HepG2 (cell line): ENCODE measurements around the gene CCDC148. TPM values are rescaled to one million over a fixed set of nuclear protein-coding genes. Genes with fewer than 3 reads are reported as not detected.

Source experiments
- FOXP1 ChIP-seq, 2 experiments: fragments of 450-650 bp in 1 of 2; IDR thresholded peaks; 2 replicates each; pipeline ENCODE4 v1.6.1; 2017 to 2018; ENCODE audit warnings: antibody characterized with exemption in 1 of 2
- HNF4A ChIP-seq: sonication (generic); formaldehyde crosslinking; IDR thresholded peaks from 2 replicates; pipeline ENCODE4 v1.4.0; 2020; ENCODE audit warnings: missing genetic modification reagents
- KAT8 ChIP-seq: IDR thresholded peaks from 2 replicates; pipeline ENCODE4 v1.6.1; 2016; ENCODE audit warnings: missing genetic modification reagents, missing compliant biosample characterization
- KDM6A ChIP-seq: IDR thresholded peaks from 2 replicates; pipeline ENCODE4 v1.6.1; 2016; ENCODE audit warnings: low read depth
- MLX ChIP-seq: IDR thresholded peaks from 2 replicates; pipeline ENCODE4 v1.6.1; 2016
- NR2C2 ChIP-seq: sonication (generic); formaldehyde crosslinking; IDR thresholded peaks from 2 replicates; pipeline ENCODE4 v1.4.0; 2020; ENCODE audit warnings: missing genetic modification reagents, mild to moderate bottlenecking, moderate library complexity, borderline replicate concordance
- REPIN1 ChIP-seq: sonication (generic); formaldehyde crosslinking; IDR thresholded peaks from 2 replicates; pipeline ENCODE4 v1.8.0; 2022; ENCODE audit warnings: missing genetic modification reagents, low read depth, mild to moderate bottlenecking, borderline replicate concordance
- TEAD3 ChIP-seq: optimal IDR thresholded peaks from 2 replicates; pipeline ENCODE3; 2016; ENCODE audit warnings: borderline replicate concordance
- ZBTB38 ChIP-seq: sonication (generic); formaldehyde crosslinking; IDR thresholded peaks from 2 replicates; pipeline ENCODE4 v1.5.1; 2020; ENCODE audit warnings: mild to moderate bottlenecking, missing genetic modification reagents
- ZEB1 ChIP-seq: IDR thresholded peaks from 2 replicates; pipeline ENCODE4 v1.6.1; 2012; ENCODE audit warnings: mild to moderate bottlenecking, low read depth, inconsistent platforms; ENCODE audit not compliant: insufficient replicate concordance
- ZFP36L2 ChIP-seq: sonication (generic); formaldehyde crosslinking; IDR thresholded peaks from 2 replicates; pipeline ENCODE4 v1.4.0; 2020; ENCODE audit warnings: missing genetic modification reagents
- ZNF124 ChIP-seq: sonication (generic); formaldehyde crosslinking; IDR thresholded peaks from 2 replicates; pipeline ENCODE4 v1.4.0; 2020; ENCODE audit warnings: missing genetic modification reagents
- ZNF160 ChIP-seq: sonication (generic); formaldehyde crosslinking; IDR thresholded peaks from 2 replicates; pipeline ENCODE4 v1.8.0; 2022; ENCODE audit warnings: mild to moderate bottlenecking, inconsistent platforms, missing genetic modification reagents
- ZNF33B ChIP-seq: sonication (generic); formaldehyde crosslinking; IDR thresholded peaks from 2 replicates; pipeline ENCODE4 v1.5.1; 2020; ENCODE audit warnings: mild to moderate bottlenecking, missing genetic modification reagents
- ZNF709 ChIP-seq: sonication (generic); formaldehyde crosslinking; IDR thresholded peaks from 2 replicates; pipeline ENCODE4 v1.5.0; 2020; ENCODE audit warnings: mild to moderate bottlenecking, missing genetic modification reagents
- ZSCAN22 ChIP-seq: sonication (generic); formaldehyde crosslinking; IDR thresholded peaks from 2 replicates; pipeline ENCODE4 v1.4.0; 2020; ENCODE audit warnings: mild to moderate bottlenecking, missing genetic modification reagents
- polyA plus RNA-seq, 8 experiments: library from polyadenylated mRNA; depleted of rRNA in 3 of 8; stranded (reverse) in 7 of 8; unstranded in 1 of 8; fragments of >200 nt; fragmentation: Illumina TruSeq in 4 of 8; extraction: Trizol in 4 of 8; gene quantifications; 2 replicates each; pipeline versions ENCODE4 v1.2.1 to v1.2.3, GENCODE V29; 2011 to 2016; ENCODE audit warnings: low read depth in 4 of 8, missing spikeins in 1 of 8, mixed read lengths in 1 of 8; ENCODE audit not compliant: insufficient read depth in 1 of 8
- total RNA-seq, 5 experiments: library from RNA; depleted of rRNA; stranded (reverse); fragments of >200 nt; fragmentation: Illumina TruSeq; extraction: Trizol; gene quantifications; 2 replicates each; pipeline ENCODE4 v1.2.3, GENCODE V29; 2016; ENCODE audit warnings: low read depth in 1 of 5
- TF ChIP-seq, protein P1 (sequence below): sonication (generic); formaldehyde crosslinking; IDR thresholded peaks from 2 replicates; pipeline ENCODE4 v1.5.0; 2020; ENCODE audit warnings: mild to moderate bottlenecking, missing genetic modification reagents
- TF ChIP-seq, protein P2 (sequence below): sonication (generic); formaldehyde crosslinking; IDR thresholded peaks from 2 replicates; pipeline ENCODE4 v1.5.0; 2020; ENCODE audit warnings: missing genetic modification reagents
- TF ChIP-seq, protein P3 (sequence below), 2 experiments: fragments of 450-650 bp in 1 of 2; sonication (generic) in 1 of 2; formaldehyde crosslinking; IDR thresholded peaks; 2 replicates each; pipeline versions ENCODE4 v1.5.0 to v1.8.0; 2020 to 2022; ENCODE audit warnings: mild to moderate bottlenecking in 1 of 2, missing genetic modification reagents in 1 of 2

The CCDC148 gene
- total and polyA plus RNA-seq, 2 of the 13 experiments (the other 11 are each of a cell fraction or from before 2014, with no cell fraction given), result 0.30 to 0.49 TPM

DNA sequence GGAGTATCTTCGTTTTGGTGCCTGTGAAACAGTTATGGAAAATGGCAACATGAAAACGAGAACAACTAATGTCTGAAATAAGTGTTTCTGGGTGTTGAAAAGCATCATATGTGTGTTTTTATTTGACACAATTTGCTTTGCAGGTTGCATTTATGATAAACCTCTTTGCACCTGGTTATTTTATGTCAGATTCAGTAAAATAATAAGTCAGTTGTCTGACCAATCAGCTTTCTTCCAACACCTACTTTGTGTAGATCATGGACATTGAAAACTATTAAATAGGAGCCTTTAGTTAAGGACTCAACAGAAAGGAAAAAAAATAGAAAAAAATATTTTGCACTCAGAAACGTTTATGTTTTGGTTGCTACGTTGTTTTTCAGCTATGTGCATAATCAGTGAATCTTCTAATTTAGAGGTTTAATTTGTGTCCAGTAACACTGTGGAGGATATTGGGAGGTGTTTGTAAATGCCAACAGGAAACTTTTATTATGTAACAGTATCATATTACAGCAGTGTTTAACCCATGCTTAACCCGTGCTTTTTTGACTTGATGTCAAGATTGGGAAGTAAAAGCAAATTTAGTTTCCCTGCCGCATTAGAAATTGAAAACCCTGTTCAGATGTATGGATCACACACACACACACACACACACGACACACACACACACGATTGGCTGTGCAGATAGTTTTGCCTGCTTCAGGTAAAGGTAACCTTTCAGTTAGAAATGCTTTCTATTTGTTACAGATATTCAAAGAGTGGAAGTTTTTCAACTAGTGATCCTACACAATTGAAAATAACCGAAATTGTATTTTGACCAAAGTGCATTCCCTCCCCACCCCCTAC is 2.8 kb upstream of the CCDC148 start (continued):
- TF ChIP-seq MLX (CRISPR knock-in tag) (0 out of 2 replicates have a peak, but pooled peaks have one; percentile 23), ZEB1 (no peak), KAT8 (CRISPR knock-in tag) (no peak), ZNF160 (CRISPR knock-in tag) (no peak), TEAD3 (CRISPR knock-in tag) (peak; percentile 7), HNF4A (CRISPR knock-in tag) (0 out of 2 replicates have a peak, but pooled peaks have one; percentile 7), ZSCAN22 (CRISPR knock-in tag) (no peak), ZFP36L2 (CRISPR knock-in tag) (no peak), ZNF124 (CRISPR knock-in tag) (no peak), KDM6A (no peak), ZNF709 (CRISPR knock-in tag) (no peak), NR2C2 (0 out of 2 replicates have a peak, but pooled peaks have one; percentile 16), ZNF33B (CRISPR knock-in tag) (no peak), ZBTB38 (no peak), FOXP1 (IDR thresholded peaks at IDR 0.05) (no peak), FOXP1 (CRISPR knock-in tag; IDR thresholded peaks at IDR 0.05) (peak; percentile 54; the same call in 1 of the 2 replicates), REPIN1 (CRISPR knock-in tag) (no peak)
- TF ChIP-seq, protein P1, sequence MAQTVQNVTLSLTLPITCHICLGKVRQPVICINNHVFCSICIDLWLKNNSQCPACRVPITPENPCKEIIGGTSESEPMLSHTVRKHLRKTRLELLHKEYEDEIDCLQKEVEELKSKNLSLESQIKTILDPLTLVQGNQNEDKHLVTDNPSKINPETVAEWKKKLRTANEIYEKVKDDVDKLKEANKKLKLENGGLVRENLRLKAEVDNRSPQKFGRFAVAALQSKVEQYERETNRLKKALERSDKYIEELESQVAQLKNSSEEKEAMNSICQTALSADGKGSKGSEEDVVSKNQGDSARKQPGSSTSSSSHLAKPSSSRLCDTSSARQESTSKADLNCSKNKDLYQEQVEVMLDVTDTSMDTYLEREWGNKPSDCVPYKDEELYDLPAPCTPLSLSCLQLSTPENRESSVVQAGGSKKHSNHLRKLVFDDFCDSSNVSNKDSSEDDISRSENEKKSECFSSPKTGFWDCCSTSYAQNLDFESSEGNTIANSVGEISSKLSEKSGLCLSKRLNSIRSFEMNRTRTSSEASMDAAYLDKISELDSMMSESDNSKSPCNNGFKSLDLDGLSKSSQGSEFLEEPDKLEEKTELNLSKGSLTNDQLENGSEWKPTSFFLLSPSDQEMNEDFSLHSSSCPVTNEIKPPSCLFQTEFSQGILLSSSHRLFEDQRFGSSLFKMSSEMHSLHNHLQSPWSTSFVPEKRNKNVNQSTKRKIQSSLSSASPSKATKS (CRISPR knock-in tag), result no peak
- TF ChIP-seq, protein P2, sequence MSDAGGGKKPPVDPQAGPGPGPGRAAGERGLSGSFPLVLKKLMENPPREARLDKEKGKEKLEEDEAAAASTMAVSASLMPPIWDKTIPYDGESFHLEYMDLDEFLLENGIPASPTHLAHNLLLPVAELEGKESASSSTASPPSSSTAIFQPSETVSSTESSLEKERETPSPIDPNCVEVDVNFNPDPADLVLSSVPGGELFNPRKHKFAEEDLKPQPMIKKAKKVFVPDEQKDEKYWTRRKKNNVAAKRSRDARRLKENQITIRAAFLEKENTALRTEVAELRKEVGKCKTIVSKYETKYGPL (CRISPR knock-in tag), result peak; percentile 82; the same call in 1 of the 2 replicates
- TF ChIP-seq, protein P3, sequence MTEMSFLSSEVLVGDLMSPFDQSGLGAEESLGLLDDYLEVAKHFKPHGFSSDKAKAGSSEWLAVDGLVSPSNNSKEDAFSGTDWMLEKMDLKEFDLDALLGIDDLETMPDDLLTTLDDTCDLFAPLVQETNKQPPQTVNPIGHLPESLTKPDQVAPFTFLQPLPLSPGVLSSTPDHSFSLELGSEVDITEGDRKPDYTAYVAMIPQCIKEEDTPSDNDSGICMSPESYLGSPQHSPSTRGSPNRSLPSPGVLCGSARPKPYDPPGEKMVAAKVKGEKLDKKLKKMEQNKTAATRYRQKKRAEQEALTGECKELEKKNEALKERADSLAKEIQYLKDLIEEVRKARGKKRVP (CRISPR knock-in tag; IDR thresholded peaks at IDR 0.05), result peak in 1 of 2 experiments; percentile 44; a peak in 1 of 4 replicates
